Rectal smooth muscle tissue (tissue), 1 donor: Measurements from ENCODE around the gene PHF23.

Experiments used
- H3K27ac ChIP-seq: one replicate; pipeline ENCODE4 v1.7.0; 2013; ENCODE audit warnings: low read depth, low read length, inconsistent platforms
- H3K27me3 ChIP-seq: one replicate; pipeline ENCODE4 v1.7.0; 2013; ENCODE audit warnings: low read length; ENCODE audit not compliant: control insufficient read depth, insufficient read depth
- H3K36me3 ChIP-seq: one replicate; pipeline ENCODE4 v1.7.0; 2013; ENCODE audit warnings: low read length; ENCODE audit not compliant: control insufficient read depth, insufficient read depth
- H3K4me1 ChIP-seq: one replicate; pipeline ENCODE4 v1.7.0; 2013; ENCODE audit warnings: low read length; ENCODE audit not compliant: control insufficient read depth, insufficient read depth
- H3K4me3 ChIP-seq: one replicate; pipeline ENCODE4 v1.7.0; 2013; ENCODE audit warnings: low read length
- H3K9ac ChIP-seq: one replicate; pipeline ENCODE4 v1.7.0; 2013; ENCODE audit warnings: low read length

Gene PHF23

DNA sequence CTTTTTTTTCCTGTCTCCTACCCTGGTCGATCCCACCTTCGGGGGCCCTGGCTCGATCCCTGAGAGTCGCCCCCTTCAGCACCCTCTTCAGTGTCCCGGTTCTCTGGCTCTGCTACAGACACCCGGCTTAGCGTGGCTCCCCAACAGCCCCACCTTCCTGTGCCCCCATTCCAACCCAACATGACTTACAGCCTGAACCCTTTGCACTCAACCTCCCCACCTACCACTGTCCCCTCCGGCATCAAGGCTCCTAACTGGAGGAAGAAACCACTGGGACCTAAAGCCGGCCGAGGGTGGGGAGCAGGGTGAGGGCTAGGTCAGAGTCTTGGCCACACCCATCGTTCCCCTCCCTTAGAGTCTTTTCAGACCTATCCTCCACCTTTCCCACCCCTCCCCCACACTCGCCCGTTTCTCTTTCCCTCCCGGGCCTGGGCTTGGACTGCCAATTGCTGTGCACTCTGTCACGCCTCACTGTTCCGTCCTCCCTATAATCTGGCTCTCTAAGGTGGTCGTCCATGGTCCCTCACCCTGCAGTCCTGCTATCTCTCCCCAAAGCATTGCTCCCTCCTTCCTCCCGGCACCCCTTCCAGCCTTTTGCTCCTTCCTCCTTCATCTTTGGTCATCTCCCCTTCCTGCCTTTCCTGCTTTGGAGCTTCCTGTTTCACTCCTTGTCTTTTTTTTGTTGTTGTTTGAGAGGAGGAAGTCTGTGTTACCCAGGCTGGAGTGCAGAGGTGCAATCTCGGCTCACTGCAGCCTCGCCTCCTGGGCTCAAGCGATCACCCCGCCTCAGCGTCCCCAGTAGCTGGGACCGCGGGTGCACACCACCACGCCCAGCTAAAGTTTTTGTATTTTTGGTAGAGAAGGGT, 23.9 kb upstream of the PHF23 start:
- no peak overlapping the region for H3K27ac ChIP-seq
- H3K9ac ChIP-seq, result peak overlapping the region; percentile 84
- peaks cover 5% of the 10 kb centered on the region for H3K36me3 ChIP-seq
- peak overlapping the region; percentile 55 for H3K4me3 ChIP-seq
- H3K4me1 ChIP-seq, result no peaks in the 10 kb centered on the region
- peaks cover 12% of the 10 kb centered on the region for H3K27me3 ChIP-seq

DNA sequence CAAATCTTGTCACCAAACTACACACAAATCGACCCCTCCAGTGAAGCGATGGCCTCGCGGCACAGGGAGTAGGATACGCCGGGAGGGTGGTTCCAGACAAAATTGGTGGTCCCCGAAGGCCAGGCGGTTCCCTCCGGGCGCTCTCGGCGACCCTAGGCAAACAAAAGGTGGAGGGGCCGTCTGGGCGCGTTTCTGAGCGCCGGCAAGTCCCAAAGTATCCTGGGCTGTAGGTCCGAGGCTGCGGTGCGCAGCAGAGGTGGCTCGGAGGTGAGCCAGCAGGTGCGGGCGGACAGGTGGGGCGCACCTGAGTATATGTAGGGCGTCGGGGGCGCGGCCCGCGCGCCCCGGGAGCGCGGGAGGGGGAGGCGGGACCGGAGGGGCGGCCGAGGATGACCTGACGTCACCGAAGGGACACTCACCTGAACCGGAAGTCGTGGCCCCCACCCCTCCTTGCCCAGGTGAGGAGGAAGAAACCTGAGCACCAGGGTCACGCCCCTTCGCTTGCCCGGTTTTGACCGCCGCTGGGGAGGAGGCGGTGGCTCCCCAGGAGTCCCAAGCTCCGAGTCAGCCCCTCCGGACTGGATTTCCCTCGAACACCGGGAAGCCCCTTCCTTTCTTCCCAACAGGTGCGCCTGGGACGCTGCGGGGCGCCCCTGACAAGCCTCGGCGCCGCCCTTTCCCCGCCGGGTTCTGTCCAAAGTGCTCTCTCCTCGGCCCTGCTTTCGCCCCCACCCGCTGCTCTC, 23.1 kb upstream of the PHF23 start, which contains the start of gene CLDN7:
Gene CLDN7, minus strand, starts transcription at position 287 of the 743 bp plus-strand sequence. CDS start 435 bp downstream, outside the sequence.
- H3K36me3 ChIP-seq, result peaks cover 7% of the 10 kb centered on the region
- H3K27me3 ChIP-seq, result peaks cover 12% of the 10 kb centered on the region
- H3K27ac ChIP-seq, result no peak within 1 kb of the TSS

DNA sequence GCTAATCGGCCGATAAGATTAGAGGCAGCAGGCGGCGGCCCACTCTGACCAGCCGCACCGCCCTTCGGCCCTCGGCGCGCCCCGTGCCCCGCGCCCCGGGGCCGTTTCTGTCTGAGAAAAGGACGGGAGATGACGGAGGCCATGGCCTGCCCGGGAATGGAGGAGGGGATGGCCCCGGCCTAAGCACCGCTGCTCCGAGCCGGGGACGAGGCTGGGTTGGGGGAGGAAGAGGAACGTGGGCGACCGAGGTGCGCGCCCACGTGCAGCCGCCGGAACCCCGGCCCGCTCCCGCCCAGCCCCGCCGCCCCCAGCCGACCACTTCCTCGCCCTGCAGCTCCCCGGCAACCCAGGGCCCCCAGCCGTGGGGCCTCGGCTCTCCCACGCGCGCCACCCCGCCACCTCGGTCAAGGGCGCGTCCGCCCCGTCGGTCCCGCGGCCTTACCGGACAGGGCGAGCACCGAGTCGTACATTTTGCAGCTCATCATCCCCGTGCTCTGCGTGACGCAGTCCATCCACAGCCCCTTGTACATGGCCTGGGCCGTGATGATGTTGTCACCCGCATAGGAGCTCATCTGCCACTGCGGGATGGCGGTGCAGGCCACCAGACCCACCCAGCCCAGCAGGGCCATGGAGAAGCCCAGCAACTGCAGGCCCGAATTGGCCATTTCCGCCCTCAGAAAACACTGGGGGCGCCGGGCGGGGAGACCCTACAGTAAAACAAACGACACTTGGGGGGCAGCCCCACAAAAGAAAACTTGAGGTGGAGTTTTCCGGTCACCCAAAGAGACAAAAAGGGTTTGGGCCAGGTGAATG, 22.3 kb upstream of the PHF23 start:
- peak overlapping the region; percentile 73 for H3K9ac ChIP-seq
- H3K4me1 ChIP-seq, result no peaks in the 10 kb centered on the region
- peaks cover 14% of the 10 kb centered on the region for H3K36me3 ChIP-seq
- peak overlapping the region; percentile 57 for H3K4me3 ChIP-seq
- H3K27me3 ChIP-seq, result peaks cover 12% of the 10 kb centered on the region
- H3K27ac ChIP-seq, result no peak overlapping the region

More for the DNA sequence above, 23.1 kb upstream of the PHF23 start, which contains the start of gene CLDN7:
- no peaks in the 10 kb centered on the region for H3K4me1 ChIP-seq
- H3K4me3 ChIP-seq, result peak within 1 kb of the TSS; percentile 57
- peak within 1 kb of the TSS; percentile 84 for H3K9ac ChIP-seq

DNA sequence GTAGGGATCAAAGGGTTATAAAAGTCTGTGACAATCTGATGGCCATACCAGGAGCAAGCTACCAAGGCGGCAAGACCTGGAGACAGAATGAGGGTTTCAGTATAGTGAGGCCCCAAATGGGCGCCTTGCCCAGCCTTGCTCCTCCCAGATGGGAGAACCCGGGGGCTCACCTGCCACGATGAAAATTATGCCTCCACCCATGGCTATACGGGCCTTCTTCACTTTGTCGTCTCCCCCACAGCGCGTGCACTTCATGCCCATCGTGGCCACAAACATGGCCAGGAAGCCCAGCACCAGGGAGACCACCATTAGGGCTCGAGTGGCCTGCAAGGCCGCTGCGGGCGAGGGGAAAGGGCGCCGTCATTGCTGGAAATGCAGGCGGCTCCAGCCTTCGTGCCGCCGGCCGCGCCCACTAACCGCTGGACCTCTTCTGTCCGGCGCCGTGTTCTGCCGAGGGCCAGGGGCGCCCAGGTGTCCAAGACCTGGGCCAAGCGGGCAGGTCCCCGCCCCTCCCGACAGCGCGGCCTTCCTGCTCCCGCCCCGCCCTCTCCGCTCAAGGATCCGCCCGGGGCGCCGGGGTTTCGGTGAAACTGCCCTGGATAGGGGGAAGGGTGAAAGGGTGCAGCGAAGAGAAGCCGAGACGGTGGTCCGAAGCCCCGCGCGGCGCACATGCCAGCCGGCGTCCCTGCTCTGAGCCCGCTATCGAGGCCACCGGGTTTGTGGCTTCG, 21.6 kb upstream of the PHF23 start:
- peak overlapping the region; percentile 57 for H3K4me3 ChIP-seq
- H3K36me3 ChIP-seq, result peaks cover 18% of the 10 kb centered on the region
- no peak overlapping the region for H3K27ac ChIP-seq
- peak overlapping the region; percentile 42 for H3K9ac ChIP-seq
- no peaks in the 10 kb centered on the region for H3K4me1 ChIP-seq
- H3K27me3 ChIP-seq, result peaks cover 12% of the 10 kb centered on the region

DNA sequence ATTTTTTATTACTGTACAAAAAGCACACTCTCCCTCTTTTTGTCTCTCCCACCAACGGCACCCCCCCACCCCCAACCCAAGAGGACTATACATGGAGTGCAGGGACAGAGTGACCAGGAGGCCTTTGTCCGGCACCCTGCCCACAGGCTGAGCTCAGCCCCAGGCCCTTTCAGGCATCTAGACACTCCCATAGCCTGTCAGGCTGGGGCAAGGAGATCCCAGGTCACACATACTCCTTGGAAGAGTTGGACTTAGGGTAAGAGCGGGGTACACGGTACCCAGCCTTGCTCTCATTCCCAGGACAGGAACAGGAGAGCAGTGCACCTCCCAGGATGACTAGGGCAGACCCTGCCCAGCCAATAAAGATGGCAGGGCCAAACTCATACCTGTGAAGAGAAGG, 20.9 kb upstream of the PHF23 start:
- no peak overlapping the region for H3K27ac ChIP-seq
- H3K4me1 ChIP-seq, result no peaks in the 10 kb centered on the region
- H3K9ac ChIP-seq, result peak overlapping the region; percentile 13
- H3K36me3 ChIP-seq, result peaks cover 18% of the 10 kb centered on the region
- H3K27me3 ChIP-seq, result peaks cover 12% of the 10 kb centered on the region
- peak overlapping the region; percentile 57 for H3K4me3 ChIP-seq

DNA sequence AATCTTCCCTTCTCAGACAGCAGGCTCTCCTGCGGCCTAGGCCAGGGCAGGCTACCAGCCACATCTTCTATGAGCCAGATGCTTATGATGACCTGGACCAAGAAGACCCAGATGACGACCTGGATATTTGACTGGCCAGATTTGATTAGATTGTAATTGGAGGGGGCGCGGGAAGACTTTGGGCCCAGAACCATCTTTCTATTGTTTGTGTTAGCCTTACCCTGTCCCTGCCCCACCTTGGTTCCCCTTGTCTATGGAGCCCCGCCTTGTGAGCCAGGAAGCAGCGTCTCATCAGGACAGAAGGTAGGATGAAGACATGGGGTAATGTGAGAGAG, 20.3 kb upstream of the PHF23 start:
- Histone ChIP-seq H3K27ac (no peak overlapping the region), H3K36me3 (peaks cover 19% of the 10 kb centered on the region), H3K4me1 (no peaks in the 10 kb centered on the region), H3K4me3 (no peak overlapping the region), H3K27me3 (peaks cover 12% of the 10 kb centered on the region), H3K9ac (no peak overlapping the region)

DNA sequence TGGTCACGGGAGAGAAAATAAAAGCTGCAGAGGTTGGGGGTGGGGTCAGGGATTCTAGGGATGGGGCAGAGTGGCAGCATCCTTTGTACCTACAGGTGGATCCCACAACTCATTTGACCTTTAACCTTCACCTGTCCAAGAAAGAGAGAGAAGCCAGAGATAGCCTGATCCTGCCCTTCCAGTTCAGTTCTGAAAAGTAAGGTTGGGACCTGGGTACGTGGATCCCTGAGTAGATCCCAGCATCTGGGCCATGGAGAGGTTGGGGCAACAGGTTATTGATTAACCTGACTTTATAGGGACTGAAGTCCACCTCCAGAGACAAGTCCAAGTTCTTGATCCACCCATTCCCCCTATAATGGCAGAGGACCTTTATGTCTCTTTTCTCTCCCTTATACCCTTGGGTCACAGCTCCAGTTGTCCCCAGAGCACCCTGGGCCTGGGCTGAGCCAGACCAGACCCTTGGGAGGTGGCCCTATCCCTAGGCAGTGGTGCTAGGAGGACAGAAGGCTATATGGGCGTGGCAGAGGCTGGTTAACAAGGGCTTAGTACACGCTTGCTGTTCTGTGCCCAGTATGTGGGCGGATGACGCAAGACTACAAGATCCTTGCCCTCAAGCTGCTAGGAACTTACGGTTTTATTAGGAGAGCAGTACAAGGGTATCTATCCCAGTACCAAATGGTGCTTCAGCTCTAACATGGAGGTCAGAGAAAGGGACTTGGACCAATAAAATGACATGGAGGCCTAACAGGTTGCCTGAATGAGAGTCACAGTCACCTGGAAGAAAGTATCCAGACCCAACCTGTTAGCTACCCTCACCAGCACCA, 19.7 kb upstream of the PHF23 start:
- Histone ChIP-seq H3K27ac (no peak overlapping the region), H3K4me1 (no peaks in the 10 kb centered on the region), H3K27me3 (peaks cover 12% of the 10 kb centered on the region), H3K36me3 (peaks cover 21% of the 10 kb centered on the region), H3K9ac (no peak overlapping the region), H3K4me3 (no peak overlapping the region)

DNA sequence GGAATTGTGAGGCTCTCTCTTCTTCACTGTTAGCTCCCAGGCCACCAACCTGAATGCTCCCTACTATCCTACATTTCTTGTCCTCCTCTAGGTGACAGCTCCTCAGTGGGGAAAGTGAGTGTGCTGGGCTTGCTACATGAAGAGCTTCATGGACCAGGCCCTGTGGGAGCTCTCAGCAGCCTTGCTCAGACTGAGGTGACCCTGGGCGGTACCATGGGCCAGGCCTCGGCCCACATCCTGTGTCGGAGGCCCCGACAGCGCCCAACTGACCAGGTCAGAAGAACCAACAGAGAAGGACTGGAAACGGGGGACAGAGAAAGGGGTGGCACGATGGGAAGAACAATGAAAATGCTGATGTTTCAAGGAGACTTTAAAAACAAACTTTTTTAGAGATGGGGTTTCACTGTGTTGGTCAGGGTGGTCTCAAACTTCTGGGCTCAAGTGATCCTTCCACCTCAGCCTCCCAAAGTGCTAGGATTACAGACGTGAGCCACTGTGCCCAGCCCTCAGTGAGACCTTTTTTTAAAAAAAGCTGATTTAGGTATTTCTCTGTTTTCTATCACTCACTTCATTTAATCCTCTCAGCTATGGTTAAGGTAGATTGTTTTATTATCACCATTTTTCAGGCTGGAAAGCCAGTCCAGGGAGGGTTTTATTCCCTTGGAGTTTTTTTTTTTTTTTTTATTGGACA, 17.7 kb upstream of the PHF23 start:
- Histone ChIP-seq H3K27me3 (peaks cover 3% of the 10 kb centered on the region), H3K27ac (no peak overlapping the region), H3K4me1 (peaks cover 9% of the 10 kb centered on the region), H3K36me3 (peaks cover 21% of the 10 kb centered on the region), H3K9ac (peak overlapping the region; percentile 25), H3K4me3 (no peak overlapping the region)

DNA sequence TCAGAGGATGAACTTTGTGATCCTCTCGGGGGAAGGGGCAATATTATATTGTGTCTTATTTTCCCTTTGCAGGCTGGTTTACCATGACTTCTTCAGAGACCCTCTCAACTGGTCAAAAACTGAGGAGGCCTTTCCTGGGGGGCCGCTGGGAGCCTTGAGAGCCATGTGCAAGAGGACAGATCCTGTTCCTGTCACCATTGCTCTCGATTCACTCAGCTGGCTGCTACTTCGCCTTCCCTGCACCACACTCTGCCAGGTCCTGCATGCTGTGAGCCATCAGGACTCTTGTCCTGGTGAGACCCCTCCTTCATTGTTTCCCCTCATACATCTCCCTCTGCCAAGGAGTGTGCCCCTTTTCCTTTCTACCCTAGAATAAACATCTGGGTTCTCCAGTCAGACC, 15.3 kb upstream of the PHF23 start:
- peaks cover 21% of the 10 kb centered on the region for H3K36me3 ChIP-seq
- H3K27ac ChIP-seq, result no peak overlapping the region
- H3K27me3 ChIP-seq, result no peaks in the 10 kb centered on the region

DNA sequence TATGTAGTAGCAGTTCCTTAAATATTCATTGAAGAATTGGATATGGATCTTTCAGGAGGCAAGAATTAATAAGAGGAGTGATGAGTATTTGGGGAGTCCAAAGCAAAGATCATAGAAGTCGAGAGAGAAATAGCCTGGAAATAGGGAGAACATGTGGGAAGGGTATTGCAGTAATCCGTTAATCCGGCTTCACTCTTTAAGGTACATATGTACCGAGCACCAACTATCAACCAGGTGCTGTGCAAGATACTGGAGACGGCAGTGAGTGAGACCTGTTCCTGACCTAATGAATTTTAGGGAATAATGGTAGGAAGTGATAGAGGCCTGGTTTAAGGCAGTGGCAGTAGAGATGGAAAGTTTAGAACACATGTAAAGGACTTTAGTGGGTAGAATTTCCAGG, 13.8 kb upstream of the PHF23 start:
- Histone ChIP-seq H3K4me1 (peaks cover 15% of the 10 kb centered on the region), H3K27me3 (no peaks in the 10 kb centered on the region), H3K4me3 (peak overlapping the region; percentile 85), H3K9ac (no peak overlapping the region), H3K36me3 (peaks cover 15% of the 10 kb centered on the region), H3K27ac (peak overlapping the region; percentile 100)

More for the DNA sequence above, 15.3 kb upstream of the PHF23 start:
- peaks cover 15% of the 10 kb centered on the region for H3K4me1 ChIP-seq
- no peak overlapping the region for H3K9ac ChIP-seq
- H3K4me3 ChIP-seq, result no peak overlapping the region
